ENCODE measurements around the gene COX7A1.
A peak's percentile ranks its signal among the peaks of the same experiment; 100 is the strongest.

Gene COX7A1

DNA sequence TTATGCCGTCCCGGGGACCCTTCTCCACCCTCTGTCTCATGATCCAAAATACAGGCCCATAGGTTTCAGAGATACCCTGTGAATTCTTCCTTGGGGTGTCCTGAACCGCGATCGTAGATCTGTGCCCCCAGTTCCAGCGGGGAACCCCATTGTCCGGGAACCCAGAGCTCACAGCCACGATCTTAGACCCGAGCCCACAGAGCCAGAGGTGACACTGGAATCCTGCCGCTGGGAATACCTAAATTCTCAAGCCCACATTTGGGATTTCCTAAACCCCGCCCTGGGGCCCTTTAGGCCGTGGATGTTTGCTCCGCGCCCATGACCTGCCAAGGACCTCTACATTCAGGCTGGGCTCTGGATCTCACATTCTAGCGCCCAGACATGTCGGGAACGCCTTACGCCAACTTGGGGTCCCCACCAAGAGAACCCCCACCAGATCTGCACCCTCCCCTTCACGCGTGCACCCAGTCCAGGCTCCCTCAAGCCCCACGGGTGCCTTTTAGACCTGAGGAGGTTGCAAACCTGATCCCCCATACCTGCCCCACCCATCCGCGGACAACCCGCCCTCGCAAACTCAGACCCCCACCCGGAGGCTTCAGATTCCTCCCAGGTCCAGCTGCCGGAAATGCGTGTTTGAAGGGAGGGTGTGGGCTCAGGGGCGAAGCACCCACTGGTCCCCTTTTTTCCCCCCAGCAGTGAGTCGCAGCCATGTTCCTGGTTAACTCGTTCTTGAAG is 11.8 kb downstream of the COX7A1 start:
- TF ChIP-seq TAF1 (IDR thresholded peaks at IDR 0.05; ENCODE audit: borderline replicate concordance, insufficient read depth, low read length) (no peak; the same call in 1 of the 2 replicates), POLR2AphosphoS5 (IDR thresholded peaks at IDR 0.05; ENCODE audit: low read depth, low read length) (no peak), FOXP2 (optimal IDR thresholded peaks at IDR 0.05; ENCODE audit: borderline replicate concordance, extremely low read depth, extremely low read length, insufficient read depth) (no peak), SIN3A (IDR thresholded peaks at IDR 0.05; ENCODE audit: borderline replicate concordance, insufficient read depth, low read length) (no peak; the same call in 1 of the 2 replicates)
- TF ChIP-seq, protein P1, sequence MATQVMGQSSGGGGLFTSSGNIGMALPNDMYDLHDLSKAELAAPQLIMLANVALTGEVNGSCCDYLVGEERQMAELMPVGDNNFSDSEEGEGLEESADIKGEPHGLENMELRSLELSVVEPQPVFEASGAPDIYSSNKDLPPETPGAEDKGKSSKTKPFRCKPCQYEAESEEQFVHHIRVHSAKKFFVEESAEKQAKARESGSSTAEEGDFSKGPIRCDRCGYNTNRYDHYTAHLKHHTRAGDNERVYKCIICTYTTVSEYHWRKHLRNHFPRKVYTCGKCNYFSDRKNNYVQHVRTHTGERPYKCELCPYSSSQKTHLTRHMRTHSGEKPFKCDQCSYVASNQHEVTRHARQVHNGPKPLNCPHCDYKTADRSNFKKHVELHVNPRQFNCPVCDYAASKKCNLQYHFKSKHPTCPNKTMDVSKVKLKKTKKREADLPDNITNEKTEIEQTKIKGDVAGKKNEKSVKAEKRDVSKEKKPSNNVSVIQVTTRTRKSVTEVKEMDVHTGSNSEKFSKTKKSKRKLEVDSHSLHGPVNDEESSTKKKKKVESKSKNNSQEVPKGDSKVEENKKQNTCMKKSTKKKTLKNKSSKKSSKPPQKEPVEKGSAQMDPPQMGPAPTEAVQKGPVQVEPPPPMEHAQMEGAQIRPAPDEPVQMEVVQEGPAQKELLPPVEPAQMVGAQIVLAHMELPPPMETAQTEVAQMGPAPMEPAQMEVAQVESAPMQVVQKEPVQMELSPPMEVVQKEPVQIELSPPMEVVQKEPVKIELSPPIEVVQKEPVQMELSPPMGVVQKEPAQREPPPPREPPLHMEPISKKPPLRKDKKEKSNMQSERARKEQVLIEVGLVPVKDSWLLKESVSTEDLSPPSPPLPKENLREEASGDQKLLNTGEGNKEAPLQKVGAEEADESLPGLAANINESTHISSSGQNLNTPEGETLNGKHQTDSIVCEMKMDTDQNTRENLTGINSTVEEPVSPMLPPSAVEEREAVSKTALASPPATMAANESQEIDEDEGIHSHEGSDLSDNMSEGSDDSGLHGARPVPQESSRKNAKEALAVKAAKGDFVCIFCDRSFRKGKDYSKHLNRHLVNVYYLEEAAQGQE (IDR thresholded peaks at IDR 0.05; ENCODE audit: insufficient read depth in 1 of 2, low read depth in 2 of 2, low read length in 2 of 2), result no peak

DNA sequence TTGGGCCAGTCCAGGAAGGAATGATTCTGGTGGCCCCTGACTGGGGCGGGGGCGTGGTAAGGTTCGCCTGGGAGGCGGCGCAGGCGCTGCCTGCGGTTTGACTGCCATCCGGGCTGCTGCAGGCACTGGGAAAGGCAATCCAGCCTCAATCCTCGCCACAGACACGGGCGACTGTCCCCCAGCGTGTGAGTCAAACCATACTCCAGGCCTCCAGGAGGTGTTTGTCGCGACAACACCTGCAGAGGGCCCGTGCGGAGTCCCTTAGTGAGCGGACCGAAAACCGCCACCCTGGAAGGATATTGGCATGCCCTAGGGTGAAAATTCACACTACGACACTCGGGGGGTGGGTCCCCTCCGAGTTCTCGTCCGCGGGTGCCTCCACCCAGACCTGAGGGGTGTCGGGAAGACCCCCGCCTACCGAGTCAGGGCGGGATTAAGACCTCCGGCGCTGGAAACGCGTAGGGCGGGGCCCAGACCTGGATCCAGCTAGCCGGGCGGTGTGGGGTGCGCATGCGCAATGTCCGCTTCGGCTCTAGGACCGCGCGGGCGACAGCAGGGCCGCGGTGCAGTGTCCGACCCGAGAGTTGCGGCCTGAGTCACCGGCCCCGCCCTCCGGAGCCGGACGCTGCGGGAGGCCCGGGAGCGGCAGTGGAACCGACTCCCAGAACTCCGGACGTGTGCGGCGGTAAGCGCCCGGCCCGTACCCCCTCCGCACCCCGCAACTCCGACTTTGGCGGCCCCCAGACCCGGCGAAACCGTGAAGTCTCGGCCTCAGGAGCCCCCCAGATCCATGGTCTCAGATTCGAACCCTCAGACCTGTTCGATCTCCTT is 12.6 kb downstream of the COX7A1 start, which contains the start of gene CAPNS1:
TSS of gene CAPNS1 (plus strand) at position 594 of the 831 bp plus-strand sequence. CDS start 946 bp downstream, outside the sequence.
- TF ChIP-seq TAF1 (IDR thresholded peaks at IDR 0.05; ENCODE audit: borderline replicate concordance, insufficient read depth, low read length) (peak; percentile 83; the same call in 1 of the 2 replicates), FOXP2 (optimal IDR thresholded peaks at IDR 0.05; ENCODE audit: borderline replicate concordance, extremely low read depth, extremely low read length, insufficient read depth) (peak; percentile 98), POLR2AphosphoS5 (IDR thresholded peaks at IDR 0.05; ENCODE audit: low read depth, low read length) (peak; percentile 87), SIN3A (IDR thresholded peaks at IDR 0.05; ENCODE audit: borderline replicate concordance, insufficient read depth, low read length) (0 out of 2 replicates have a peak, but pooled peaks have one; percentile 6)
- TF ChIP-seq, protein P1 (IDR thresholded peaks at IDR 0.05; ENCODE audit: insufficient read depth in 1 of 2, low read depth in 2 of 2, low read length in 2 of 2), result no peak; a peak in 1 of 4 replicates

DNA sequence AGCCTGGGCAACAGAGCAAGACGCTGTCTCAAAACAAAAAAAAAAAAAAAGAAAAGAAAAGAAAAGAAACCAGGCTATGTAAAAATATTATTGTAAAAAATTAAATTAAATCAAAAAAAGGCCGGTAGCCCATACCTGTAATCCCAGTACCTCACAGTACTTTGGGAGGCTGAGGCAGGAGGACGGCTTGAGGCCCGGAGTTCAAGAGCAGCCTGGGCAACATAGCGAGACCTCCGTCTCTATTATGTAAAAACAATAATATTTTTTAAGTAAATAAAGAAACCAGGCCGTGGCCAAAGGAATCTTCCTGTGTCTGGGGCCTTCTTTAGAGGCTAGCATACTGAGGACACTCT is 13.2 kb downstream of the COX7A1 start:
- TF ChIP-seq POLR2AphosphoS5 (IDR thresholded peaks at IDR 0.05; ENCODE audit: low read depth, low read length) (no peak), FOXP2 (optimal IDR thresholded peaks at IDR 0.05; ENCODE audit: borderline replicate concordance, extremely low read depth, extremely low read length, insufficient read depth) (no peak)

DNA sequence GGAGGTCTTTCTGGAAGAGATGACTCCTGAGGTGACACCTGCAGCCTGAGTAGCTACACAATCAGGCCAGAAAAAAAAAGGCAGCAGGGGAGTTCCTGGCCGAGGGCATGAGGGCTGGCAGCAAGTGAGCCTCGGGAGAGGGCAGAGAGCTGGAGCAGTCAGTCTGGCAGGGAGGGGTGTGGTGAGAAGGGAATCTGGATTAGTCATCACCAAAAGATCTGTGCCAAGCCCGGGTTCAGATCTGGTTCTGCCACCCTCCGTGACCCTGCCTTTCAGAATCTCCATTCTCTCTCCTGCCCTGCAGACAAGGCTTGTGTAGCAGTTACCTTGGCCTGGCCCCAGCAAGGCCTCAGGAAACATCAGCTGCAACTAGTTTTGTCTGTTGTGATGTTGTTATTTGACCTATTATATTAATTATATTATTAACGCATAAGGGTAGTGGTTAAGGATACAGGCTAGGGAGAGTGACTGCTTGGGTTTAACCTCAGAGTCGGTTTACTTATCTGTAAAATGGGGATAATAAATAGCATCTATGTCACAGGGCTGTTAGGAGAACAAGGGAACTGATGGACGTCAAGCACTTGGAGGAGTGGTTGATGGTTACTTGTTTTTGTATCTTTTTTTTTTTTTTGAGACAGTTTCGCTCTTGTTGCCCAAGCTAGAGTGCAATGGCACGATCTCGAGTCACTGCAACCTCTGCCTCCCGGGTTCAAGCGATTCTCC is 15.1 kb downstream of the COX7A1 start:
- no peak for TF ChIP-seq POLR2AphosphoS5 (IDR thresholded peaks at IDR 0.05; ENCODE audit: low read depth, low read length)
- TF ChIP-seq, protein P1 (IDR thresholded peaks at IDR 0.05; ENCODE audit: insufficient read depth in 1 of 2, low read depth in 2 of 2, low read length in 2 of 2), result no peak
- no peak for TF ChIP-seq SIN3A (IDR thresholded peaks at IDR 0.05; ENCODE audit: borderline replicate concordance, insufficient read depth, low read length)
- no peak for TF ChIP-seq FOXP2 (optimal IDR thresholded peaks at IDR 0.05; ENCODE audit: borderline replicate concordance, extremely low read depth, extremely low read length, insufficient read depth)
- TF ChIP-seq TAF1 (IDR thresholded peaks at IDR 0.05; ENCODE audit: borderline replicate concordance, insufficient read depth, low read length), result no peak

DNA sequence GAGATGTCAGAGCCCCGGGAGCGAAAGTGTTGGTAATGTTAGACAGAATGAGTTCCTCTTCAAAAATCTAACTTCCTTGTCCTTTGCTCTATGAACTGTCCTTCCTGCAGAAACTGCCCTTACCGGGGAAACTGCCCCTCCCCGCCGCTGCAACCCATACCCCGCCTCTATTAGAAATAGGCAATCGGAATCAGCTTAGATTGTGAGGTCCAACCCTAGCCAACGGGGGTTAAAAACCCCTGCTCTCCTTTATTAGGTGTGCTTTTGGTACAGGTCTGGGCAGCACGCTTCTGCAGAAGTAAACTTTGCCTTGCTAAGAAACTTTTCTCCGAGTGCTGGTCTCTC is 23.9 kb downstream of the COX7A1 start:
- no peak for TF ChIP-seq SIN3A (IDR thresholded peaks at IDR 0.05; ENCODE audit: borderline replicate concordance, insufficient read depth, low read length)
- TF ChIP-seq TAF1 (IDR thresholded peaks at IDR 0.05; ENCODE audit: borderline replicate concordance, insufficient read depth, low read length), result no peak
- no peak for TF ChIP-seq FOXP2 (optimal IDR thresholded peaks at IDR 0.05; ENCODE audit: borderline replicate concordance, extremely low read depth, extremely low read length, insufficient read depth)
